ENCODE results near the gene CAMK1G. TPM values are rescaled to one million over a fixed set of nuclear protein-coding genes. Genes with fewer than 3 reads are reported as not detected.
A peak's percentile ranks its signal among the peaks of the same experiment; 100 is the strongest.

CAMK1G gene
- total RNA-seq, 1 experiment from 2014 or later, result 0.45 TPM

GRCh38 chr1:209580577-209580976 lies 2.9 kb upstream of the CAMK1G start:
- H3K4me3 ChIP-seq (ENCODE audit: insufficient read depth, low read depth, low read length), result no peak overlapping the region
- H3K27me3 ChIP-seq (ENCODE audit: control insufficient read depth, insufficient read depth, low read length), result peaks cover 13% of the 10 kb centered on the region
- DNase-seq, result no peak
- no peaks in the 10 kb centered on the region for H3K36me3 ChIP-seq (replicated peaks; ENCODE audit: control insufficient read depth, insufficient read depth, low read length)

GRCh38 chr1:209584231-209584672 lies 738 bp downstream of the CAMK1G start:
- Histone ChIP-seq H3K4me3 (ENCODE audit: insufficient read depth, low read depth, low read length) (no peak overlapping the region), H3K27me3 (ENCODE audit: control insufficient read depth, insufficient read depth, low read length) (peaks cover 23% of the 10 kb centered on the region), H3K36me3 (replicated peaks; ENCODE audit: control insufficient read depth, insufficient read depth, low read length) (no peaks in the 10 kb centered on the region)
- DNase-seq, result peak; percentile 32

- Histone ChIP-seq H3K27me3 (ENCODE audit: control insufficient read depth, insufficient read depth, low read length) (peaks cover 23% of the 10 kb centered on the region), H3K4me3 (ENCODE audit: insufficient read depth, low read depth, low read length) (no peak overlapping the region; the same call in 1 of the 2 replicates), H3K36me3 (replicated peaks; ENCODE audit: control insufficient read depth, insufficient read depth, low read length) (no peaks in the 10 kb centered on the region)
- no peak for DNase-seq
Observed at GRCh38 chr1:209585197-209585596, 1.7 kb downstream of the CAMK1G start.

GRCh38 chr1:209585672-209586071 lies 2.2 kb downstream of the CAMK1G start:
- H3K27me3 ChIP-seq (ENCODE audit: control insufficient read depth, insufficient read depth, low read length), result peaks cover 23% of the 10 kb centered on the region
- DNase-seq, result peak; percentile 79
- peak overlapping the region; percentile 17; the same call in 1 of the 2 replicates for H3K4me3 ChIP-seq (ENCODE audit: insufficient read depth, low read depth, low read length)
- no peaks in the 10 kb centered on the region for H3K36me3 ChIP-seq (replicated peaks; ENCODE audit: control insufficient read depth, insufficient read depth, low read length)

GRCh38 chr1:209586221-209586740 lies 2.8 kb downstream of the CAMK1G start:
- H3K36me3 ChIP-seq (replicated peaks; ENCODE audit: control insufficient read depth, insufficient read depth, low read length), result no peaks in the 10 kb centered on the region
- peaks cover 23% of the 10 kb centered on the region for H3K27me3 ChIP-seq (ENCODE audit: control insufficient read depth, insufficient read depth, low read length)
- DNase-seq, result no peak
- H3K4me3 ChIP-seq (ENCODE audit: insufficient read depth, low read depth, low read length), result no peak overlapping the region

GRCh38 chr1:209587789-209588188 lies 4.3 kb downstream of the CAMK1G start:
- DNase-seq, result no peak
- peaks cover 23% of the 10 kb centered on the region for H3K27me3 ChIP-seq (ENCODE audit: control insufficient read depth, insufficient read depth, low read length)
- H3K4me3 ChIP-seq (ENCODE audit: insufficient read depth, low read depth, low read length), result no peak overlapping the region
- H3K36me3 ChIP-seq (replicated peaks; ENCODE audit: control insufficient read depth, insufficient read depth, low read length), result no peaks in the 10 kb centered on the region

- Histone ChIP-seq H3K4me3 (ENCODE audit: insufficient read depth, low read depth, low read length) (no peak overlapping the region), H3K36me3 (replicated peaks; ENCODE audit: control insufficient read depth, insufficient read depth, low read length) (no peaks in the 10 kb centered on the region), H3K27me3 (ENCODE audit: control insufficient read depth, insufficient read depth, low read length) (peaks cover 22% of the 10 kb centered on the region)
- no peak for DNase-seq
Observed at GRCh38 chr1:209589440-209589839, 5.9 kb downstream of the CAMK1G start.

- peaks cover 20% of the 10 kb centered on the region for H3K27me3 ChIP-seq (ENCODE audit: control insufficient read depth, insufficient read depth, low read length)
- H3K36me3 ChIP-seq (replicated peaks; ENCODE audit: control insufficient read depth, insufficient read depth, low read length), result no peaks in the 10 kb centered on the region
- no peak overlapping the region for H3K4me3 ChIP-seq (ENCODE audit: insufficient read depth, low read depth, low read length)
- no peak for DNase-seq
Observed at GRCh38 chr1:209589863-209590262, 6.3 kb downstream of the CAMK1G start.

- Histone ChIP-seq H3K4me3 (ENCODE audit: insufficient read depth, low read depth, low read length) (no peak overlapping the region), H3K27me3 (ENCODE audit: control insufficient read depth, insufficient read depth, low read length) (peaks cover 14% of the 10 kb centered on the region), H3K36me3 (replicated peaks; ENCODE audit: control insufficient read depth, insufficient read depth, low read length) (no peaks in the 10 kb centered on the region)
- DNase-seq, result peak; percentile 69
Observed at GRCh38 chr1:209590405-209590804, 6.9 kb downstream of the CAMK1G start.

- no peak for DNase-seq
- H3K4me3 ChIP-seq (ENCODE audit: insufficient read depth, low read depth, low read length), result no peak overlapping the region
- no peaks in the 10 kb centered on the region for H3K36me3 ChIP-seq (replicated peaks; ENCODE audit: control insufficient read depth, insufficient read depth, low read length)
- no peaks in the 10 kb centered on the region; the same call in 1 of the 2 replicates for H3K27me3 ChIP-seq (ENCODE audit: control insufficient read depth, insufficient read depth, low read length)
Observed at GRCh38 chr1:209593747-209594146, 10.2 kb downstream of the CAMK1G start.

- Histone ChIP-seq H3K36me3 (replicated peaks; ENCODE audit: control insufficient read depth, insufficient read depth, low read length) (no peaks in the 10 kb centered on the region), H3K4me3 (ENCODE audit: insufficient read depth, low read depth, low read length) (no peak overlapping the region), H3K27me3 (ENCODE audit: control insufficient read depth, insufficient read depth, low read length) (no peaks in the 10 kb centered on the region; the same call in 1 of the 2 replicates)
- no peak for DNase-seq
Observed at GRCh38 chr1:209594440-209594839, 10.9 kb downstream of the CAMK1G start.

GRCh38 chr1:209595028-209595427 lies 11.5 kb downstream of the CAMK1G start:
- DNase-seq, result no peak
- H3K4me3 ChIP-seq (ENCODE audit: insufficient read depth, low read depth, low read length), result no peak overlapping the region
- no peaks in the 10 kb centered on the region; the same call in 1 of the 2 replicates for H3K27me3 ChIP-seq (ENCODE audit: control insufficient read depth, insufficient read depth, low read length)
- no peaks in the 10 kb centered on the region for H3K36me3 ChIP-seq (replicated peaks; ENCODE audit: control insufficient read depth, insufficient read depth, low read length)

GRCh38 chr1:209595599-209596285 lies 12.2 kb downstream of the CAMK1G start:
- no peak for DNase-seq
- no peak overlapping the region for H3K4me3 ChIP-seq (ENCODE audit: insufficient read depth, low read depth, low read length)
- H3K36me3 ChIP-seq (replicated peaks; ENCODE audit: control insufficient read depth, insufficient read depth, low read length), result no peaks in the 10 kb centered on the region
- H3K27me3 ChIP-seq (ENCODE audit: control insufficient read depth, insufficient read depth, low read length), result no peaks in the 10 kb centered on the region; the same call in 1 of the 2 replicates

- H3K36me3 ChIP-seq (replicated peaks; ENCODE audit: control insufficient read depth, insufficient read depth, low read length), result no peaks in the 10 kb centered on the region
Observed at GRCh38 chr1:209597499-209597898, 14.0 kb downstream of the CAMK1G start.

GRCh38 chr1:209598227-209598626 lies 14.7 kb downstream of the CAMK1G start:
- no peaks in the 10 kb centered on the region; the same call in 1 of the 2 replicates for H3K27me3 ChIP-seq (ENCODE audit: control insufficient read depth, insufficient read depth, low read length)
- no peaks in the 10 kb centered on the region for H3K36me3 ChIP-seq (replicated peaks; ENCODE audit: control insufficient read depth, insufficient read depth, low read length)
- DNase-seq, result no peak

More at GRCh38 chr1:209597499-209597898, 14.0 kb downstream of the CAMK1G start:
- DNase-seq, result no peak
- H3K4me3 ChIP-seq (ENCODE audit: insufficient read depth, low read depth, low read length), result no peak overlapping the region
- no peaks in the 10 kb centered on the region; the same call in 1 of the 2 replicates for H3K27me3 ChIP-seq (ENCODE audit: control insufficient read depth, insufficient read depth, low read length)

More at GRCh38 chr1:209598227-209598626, 14.7 kb downstream of the CAMK1G start:
- no peak overlapping the region for H3K4me3 ChIP-seq (ENCODE audit: insufficient read depth, low read depth, low read length)

Measured in H7 (cell line).